Measurements from ENCODE around the gene AFAP1.

DNA sequence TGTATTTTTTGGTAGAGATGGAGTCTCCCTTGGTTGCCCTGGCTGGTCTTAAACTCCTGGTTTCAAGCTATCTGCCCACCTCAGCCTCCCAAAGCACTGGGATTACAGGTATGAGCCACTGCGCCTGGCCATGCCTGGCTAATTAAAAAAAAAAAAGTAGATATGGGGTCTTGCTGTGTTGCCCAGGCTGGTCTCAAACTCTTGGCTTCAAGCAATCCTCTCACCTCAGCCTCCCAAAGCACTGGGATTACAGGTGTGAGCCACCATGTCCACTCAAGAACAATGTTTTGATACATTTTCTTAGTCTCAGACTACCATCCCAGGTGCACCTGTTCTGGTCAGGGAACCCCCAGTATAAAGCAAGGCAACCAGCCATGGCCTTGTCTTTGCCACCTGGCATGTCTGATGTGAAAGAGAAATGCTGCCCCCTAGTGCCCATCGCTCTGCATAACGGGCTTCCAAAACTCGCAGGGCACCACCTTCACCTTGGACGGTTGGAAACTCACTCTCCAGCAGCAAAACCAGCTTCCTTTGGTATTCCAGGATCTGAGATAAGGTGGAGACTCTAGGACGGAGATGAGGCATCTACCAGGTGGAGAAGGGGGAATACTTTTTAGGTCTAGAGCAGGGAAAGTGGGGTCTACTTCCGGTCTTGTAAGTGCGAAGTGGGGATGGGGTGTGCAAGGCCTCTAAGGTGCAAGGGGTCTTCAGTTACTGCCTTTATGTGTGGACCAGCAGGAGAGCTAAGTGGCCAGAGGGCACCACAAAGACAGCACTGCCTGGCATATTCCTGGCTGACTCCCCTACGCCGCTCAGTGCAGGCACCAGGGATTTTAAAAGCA lies 47.7 kb upstream of the AFAP1 start:
- TF ChIP-seq, protein P1, sequence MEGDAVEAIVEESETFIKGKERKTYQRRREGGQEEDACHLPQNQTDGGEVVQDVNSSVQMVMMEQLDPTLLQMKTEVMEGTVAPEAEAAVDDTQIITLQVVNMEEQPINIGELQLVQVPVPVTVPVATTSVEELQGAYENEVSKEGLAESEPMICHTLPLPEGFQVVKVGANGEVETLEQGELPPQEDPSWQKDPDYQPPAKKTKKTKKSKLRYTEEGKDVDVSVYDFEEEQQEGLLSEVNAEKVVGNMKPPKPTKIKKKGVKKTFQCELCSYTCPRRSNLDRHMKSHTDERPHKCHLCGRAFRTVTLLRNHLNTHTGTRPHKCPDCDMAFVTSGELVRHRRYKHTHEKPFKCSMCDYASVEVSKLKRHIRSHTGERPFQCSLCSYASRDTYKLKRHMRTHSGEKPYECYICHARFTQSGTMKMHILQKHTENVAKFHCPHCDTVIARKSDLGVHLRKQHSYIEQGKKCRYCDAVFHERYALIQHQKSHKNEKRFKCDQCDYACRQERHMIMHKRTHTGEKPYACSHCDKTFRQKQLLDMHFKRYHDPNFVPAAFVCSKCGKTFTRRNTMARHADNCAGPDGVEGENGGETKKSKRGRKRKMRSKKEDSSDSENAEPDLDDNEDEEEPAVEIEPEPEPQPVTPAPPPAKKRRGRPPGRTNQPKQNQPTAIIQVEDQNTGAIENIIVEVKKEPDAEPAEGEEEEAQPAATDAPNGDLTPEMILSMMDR (conservative IDR thresholded peaks at IDR 0.05; ENCODE audit: low read length), result peak; percentile 90
- no peak for TF ChIP-seq EZH2phosphoT487 (IDR thresholded peaks at IDR 0.05; ENCODE audit: borderline replicate concordance, low read depth, low read length)
